H1 (cell line): ENCODE results near the gene FGFRL1.

Experiments used
- BRCA1 ChIP-seq: IDR thresholded peaks from 2 replicates; pipeline ENCODE4 v1.6.1; 2012; ENCODE audit warnings: low read depth, low read length, improper control_type of control experiment
- CTCF ChIP-seq, 3 experiments: IDR thresholded peaks; 1 replicate in 2 of 3; 2 replicates in 1 of 3; pipeline versions ENCODE4 v1.5.1 to v1.6.1; 2011; ENCODE audit warnings: low read length in 3 of 3, mild to moderate bottlenecking in 3 of 3, inconsistent platforms in 2 of 3, low read depth in 1 of 3, moderate library complexity in 1 of 3; ENCODE audit not compliant: insufficient read depth in 1 of 3; ENCODE audit errors: control extremely low read depth in 1 of 3
- POLR2AphosphoS5 ChIP-seq: IDR thresholded peaks from 2 replicates; pipeline ENCODE4 v1.6.1; 2011; ENCODE audit warnings: low read depth, low read length
- SRF ChIP-seq: IDR thresholded peaks from 2 replicates; pipeline ENCODE4 v1.6.1; 2011; ENCODE audit warnings: mild to moderate bottlenecking, low read depth, low read length, moderate library complexity
- TAF1 ChIP-seq: IDR thresholded peaks from 2 replicates; pipeline ENCODE4 v1.6.1; 2011; ENCODE audit warnings: mild to moderate bottlenecking, low read depth, low read length
- YY1 ChIP-seq: IDR thresholded peaks from 2 replicates; pipeline ENCODE4 v1.6.1; 2011; ENCODE audit warnings: low read depth, mild to moderate bottlenecking, low read length

- TF ChIP-seq CTCF (IDR thresholded peaks at IDR 0.05; ENCODE audit: control extremely low read depth in 1 of 3, insufficient read depth in 1 of 3, low read depth in 1 of 3, low read length in 3 of 3) = no peak
- TF ChIP-seq BRCA1 = no peak
- TF ChIP-seq POLR2AphosphoS5 = no peak
- TF ChIP-seq SRF = no peak
- no peak for TF ChIP-seq YY1
- TF ChIP-seq TAF1 = no peak
Measured at GRCh38 chr4:1021386-1022050, 10.1 kb downstream of the FGFRL1 start.
